IMR-90 (cell line): ENCODE data around the gene CEP41. TPM values are rescaled to one million over a fixed set of nuclear protein-coding genes. Genes with fewer than 3 reads are reported as not detected.

ENCODE experiments used
- ATAC-seq: fragments of 200-7000 bp; cut with Tn5 transposase; 2 replicates; pipeline ENCODE4 v1.9.1; 2020; ENCODE audit warnings: low read depth, mild to moderate bottlenecking, moderate library complexity
- BruUV-seq: library from RNA; stranded (reverse); fragments of 400-500 nt; replicated peaks from 2 replicates; lab custom pipeline; 2021; lab: Mats Ljungman, UMichigan
- CTCF ChIA-PET: fragments of 300-600 bp; formaldehyde crosslinking; extraction: SDS; loops from one replicate; lab custom pipeline; 2021; ENCODE audit warnings: antibody characterized with exemption; lab: Yijun Ruan, JAX
- POLR2A ChIA-PET: fragments of 300-600 bp; sonication (Branson Sonifier 250); formaldehyde crosslinking; loops from one replicate; lab custom pipeline; 2022; ENCODE audit warnings: antibody characterized with exemption; ENCODE audit not compliant: unreplicated experiment; lab: Charles Lee
- DNase-seq: peaks from one replicate; pipeline ENCODE4 v3.0.0; 2013
- H2AFZ ChIP-seq: replicated peaks from 2 replicates; pipeline ENCODE3; 2013; ENCODE audit warnings: low read length, mild to moderate bottlenecking; ENCODE audit not compliant: poor library complexity
- H2AK5ac ChIP-seq: 2 replicates; pipeline ENCODE4 v1.6.1; 2013; ENCODE audit warnings: low read depth, low read length, inconsistent platforms
- H2AK9ac ChIP-seq: replicated peaks from 2 replicates; pipeline ENCODE3; 2013; ENCODE audit warnings: mild to moderate bottlenecking, low read depth, low read length, moderate library complexity; ENCODE audit not compliant: poor library complexity
- H2BK120ac ChIP-seq: 2 replicates; pipeline ENCODE4 v1.6.1; 2013; ENCODE audit warnings: low read depth, low read length, inconsistent platforms
- H2BK15ac ChIP-seq: 3 replicates; pipeline ENCODE4 v1.6.1; 2013; ENCODE audit warnings: low read depth, low read length, inconsistent platforms
- H2BK20ac ChIP-seq: 2 replicates; pipeline ENCODE4 v1.6.1; 2013; ENCODE audit warnings: low read depth, mild to moderate bottlenecking, inconsistent platforms, low read length, moderate library complexity
- H2BK5ac ChIP-seq: 2 replicates; pipeline ENCODE4 v1.6.1; 2013; ENCODE audit warnings: mild to moderate bottlenecking, low read depth, low read length, inconsistent platforms; ENCODE audit not compliant: poor library complexity, severe bottlenecking
- H3K14ac ChIP-seq: replicated peaks from 2 replicates; pipeline ENCODE4 v1.6.1; 2013; ENCODE audit warnings: low read depth, low read length, inconsistent platforms
- H3K18ac ChIP-seq: 2 replicates; pipeline ENCODE4 v1.6.1; 2013; ENCODE audit warnings: low read depth, low read length, control low read depth
- H3K23ac ChIP-seq: 2 replicates; pipeline ENCODE4 v1.6.1; 2013; ENCODE audit warnings: low read depth, low read length, inconsistent platforms
- H3K27ac ChIP-seq: 2 replicates; pipeline ENCODE4 v1.5.1; 2013; ENCODE audit warnings: mild to moderate bottlenecking, control low read depth, low read length; ENCODE audit not compliant: insufficient read depth
- H3K27me3 ChIP-seq: 2 replicates; pipeline ENCODE4 v1.6.1; 2013; ENCODE audit warnings: low read length; ENCODE audit not compliant: control insufficient read depth, insufficient read depth
- H3K36me3 ChIP-seq: 2 replicates; pipeline ENCODE4 v1.6.1; 2013; ENCODE audit warnings: low read length, mixed read lengths; ENCODE audit not compliant: control insufficient read depth, insufficient read depth
- H3K4ac ChIP-seq: 2 replicates; pipeline ENCODE4 v1.6.1; 2013; ENCODE audit warnings: low read depth, low read length, inconsistent platforms
- H3K4me1 ChIP-seq: 2 replicates; pipeline ENCODE4 v1.6.1; 2013; ENCODE audit warnings: low read length, mixed read lengths; ENCODE audit not compliant: control insufficient read depth, insufficient read depth
- H3K4me2 ChIP-seq: 2 replicates; pipeline ENCODE4 v1.6.1; 2013; ENCODE audit warnings: low read depth, mild to moderate bottlenecking, control low read depth, low read length, moderate library complexity
- H3K4me3 ChIP-seq: 2 replicates; pipeline ENCODE4 v1.5.1; 2013; ENCODE audit warnings: low read depth, mild to moderate bottlenecking, control low read depth, low read length, moderate library complexity; ENCODE audit not compliant: insufficient read depth
- H3K56ac ChIP-seq: 2 replicates; pipeline ENCODE4 v1.6.1; 2013; ENCODE audit warnings: low read length, inconsistent platforms; ENCODE audit not compliant: insufficient read depth; ENCODE audit errors: extremely low read depth
- H3K79me1 ChIP-seq, 2 experiments: 2 replicates each; pipeline ENCODE4 v1.6.1; 2013; ENCODE audit warnings: low read length in 2 of 2, inconsistent platforms in 1 of 2, low read depth in 1 of 2
- H3K9ac ChIP-seq: 2 replicates; pipeline ENCODE4 v1.6.1; 2013; ENCODE audit warnings: low read depth, low read length, control low read depth
- H3K9me1 ChIP-seq: 2 replicates; pipeline ENCODE4 v1.6.1; 2013; ENCODE audit warnings: low read length, inconsistent platforms; ENCODE audit not compliant: insufficient read depth
- H3K9me3 ChIP-seq: 2 replicates; pipeline ENCODE4 v1.6.1; 2013; ENCODE audit warnings: low read length; ENCODE audit not compliant: control insufficient read depth, insufficient read depth
- H4K20me1 ChIP-seq: 2 replicates; pipeline ENCODE4 v1.6.1; 2013; ENCODE audit warnings: low read length, inconsistent platforms; ENCODE audit not compliant: insufficient read depth
- H4K5ac ChIP-seq: 2 replicates; pipeline ENCODE4 v1.6.1; 2013; ENCODE audit warnings: mild to moderate bottlenecking, low read depth, low read length, control low read depth
- H4K8ac ChIP-seq, 2 experiments: 2 replicates each; pipeline ENCODE4 v1.6.1; 2013; ENCODE audit warnings: low read depth in 2 of 2, low read length in 2 of 2, control low read depth in 1 of 2, inconsistent platforms in 1 of 2
- H4K91ac ChIP-seq: 2 replicates; pipeline ENCODE4 v1.6.1; 2013; ENCODE audit warnings: low read depth, low read length, inconsistent platforms; ENCODE audit not compliant: insufficient read depth
- BHLHE40 ChIP-seq: fragments of 150-350 bp; IDR thresholded peaks from 2 replicates; pipeline ENCODE4 v1.6.1; 2016; ENCODE audit warnings: mild to moderate bottlenecking, low read depth, low read length
- CTCF ChIP-seq: conservative IDR thresholded peaks from 2 replicates; pipeline ENCODE4 v1.5.1; 2012; ENCODE audit warnings: mild to moderate bottlenecking, low read depth, low read length, improper control_type of control experiment
- MAFK ChIP-seq: IDR thresholded peaks from 2 replicates; pipeline ENCODE4 v1.6.1; 2012; ENCODE audit warnings: low read depth, low read length, improper control_type of control experiment
- MAZ ChIP-seq: IDR thresholded peaks from 2 replicates; pipeline ENCODE4 v1.6.1; 2012; ENCODE audit warnings: low read depth, mild to moderate bottlenecking, low read length, improper control_type of control experiment, moderate library complexity, borderline replicate concordance
- MXI1 ChIP-seq: IDR thresholded peaks from 2 replicates; pipeline ENCODE4 v1.6.1; 2012; ENCODE audit warnings: low read depth, mild to moderate bottlenecking, low read length, moderate library complexity, borderline replicate concordance
- NFE2L2 ChIP-seq: fragments of 150-350 bp; IDR thresholded peaks from 2 replicates; pipeline ENCODE4 v1.6.1; 2016; ENCODE audit warnings: low read depth, mild to moderate bottlenecking, low read length
- POLR2A ChIP-seq: IDR thresholded peaks from 2 replicates; pipeline ENCODE4 v1.6.1; 2012; ENCODE audit warnings: mild to moderate bottlenecking, low read depth, low read length
- RCOR1 ChIP-seq: IDR thresholded peaks from 2 replicates; pipeline ENCODE4 v1.6.1; 2012; ENCODE audit warnings: mild to moderate bottlenecking, low read length, improper control_type of control experiment; ENCODE audit not compliant: insufficient replicate concordance
- SMC3 ChIP-seq: fragments of 150-350 bp; IDR thresholded peaks from 2 replicates; pipeline ENCODE4 v1.6.1; 2016; ENCODE audit warnings: low read depth, mild to moderate bottlenecking, antibody characterized with exemption, low read length, moderate library complexity
- USF2 ChIP-seq: fragments of 150-350 bp; IDR thresholded peaks from 2 replicates; pipeline ENCODE4 v1.6.1; 2017; ENCODE audit warnings: mild to moderate bottlenecking, antibody characterized with exemption, low read length, low read depth
- WGBS, 2 experiments: methylation state at CpG; one replicate each; pipeline versions ENCODE4 v1.1.5 to v1.1.7; 2013; ENCODE audit warnings: missing lambda C conversion rate in 2 of 2; ENCODE audit not compliant: insufficient read length in 1 of 2; ENCODE audit errors: extremely low coverage in 2 of 2; 5-methylcytosine and 5-hydroxymethylcytosine counted together
- dilution Hi-C: fragments of 300-500 bp; cut with HindIII; formaldehyde crosslinking; loops from one replicate; pipeline ENCODE4 v1.14.3; 2018; ENCODE audit warnings: low sequenced_read_pairs; ENCODE audit not compliant: unreplicated experiment
- in situ Hi-C: fragments of 300-500 bp; cut with MboI; formaldehyde crosslinking; loops from 3 replicates; pipeline ENCODE4 v1.14.3; 2019; ENCODE audit warnings: low sequenced_read_pairs, inconsistent platforms, mixed read lengths
- intact Hi-C: fragments of 100-400 bp; cut with micrococcal nuclease; formaldehyde crosslinking; loops from 2 replicates; pipeline ENCODE4 v1.10.0; 2022
- polyA plus RNA-seq, 3 experiments: library from polyadenylated mRNA; depleted of rRNA; stranded (reverse); fragments of >200 nt; gene quantifications; 2 replicates each; pipeline ENCODE4 v1.2.3, GENCODE V29; 2012; ENCODE audit warnings: low replicate concordance in 1 of 3
- total RNA-seq: library from RNA; depleted of rRNA; stranded (reverse); fragments of >200 nt; gene quantifications from 2 replicates; pipeline ENCODE4 v1.2.3, GENCODE V29; 2012

Gene CEP41
- total and polyA plus RNA-seq, 2 of the 4 experiments (the other 2 are of a cell fraction): 12.2 to 21.9 TPM

- no peak for TF ChIP-seq MAFK
Measured at GRCh38 chr7:130409067-130409711, 31.6 kb downstream of the CEP41 start (continued).

- no peak overlapping the region for H2BK20ac ChIP-seq
- no peak overlapping the region for H3K27ac ChIP-seq
- H4K20me1 ChIP-seq: no peaks in the 10 kb centered on the region
- DNase-seq: no peak
- no peak overlapping the region for H4K8ac ChIP-seq
- H3K56ac ChIP-seq: no peak overlapping the region
- in situ Hi-C loops: no loop called here
- WGBS, 2 experiments: no CpG with 5 or more reads among the region's 2 CpGs
- H2AK5ac ChIP-seq: no peak overlapping the region
- POLR2A ChIA-PET: no interaction called here
- H2BK15ac ChIP-seq: no peak overlapping the region
- no peaks in the 10 kb centered on the region; a peak in 1 of 4 replicates for H3K79me1 ChIP-seq
- no peak overlapping the region for H4K5ac ChIP-seq
- dilution Hi-C loops: no loop called here
- H3K18ac ChIP-seq: no peak overlapping the region
- no peak overlapping the region for H2AK9ac ChIP-seq
- no peak overlapping the region for H3K4me2 ChIP-seq
- H3K9me3 ChIP-seq: no peaks in the 10 kb centered on the region
- intact Hi-C loops: no loop called here
- no peak for ATAC-seq
- H2AFZ ChIP-seq: no peak overlapping the region
- no peak overlapping the region for H2BK120ac ChIP-seq
- no peak overlapping the region for H3K9ac ChIP-seq
- BruUV-seq: no TSS peak
- H3K9me1 ChIP-seq: peaks cover 17% of the 10 kb centered on the region
- peaks cover 6% of the 10 kb centered on the region for H3K36me3 ChIP-seq
- no peak overlapping the region for H3K4me3 ChIP-seq
- CTCF ChIA-PET: no interaction called here
- H3K23ac ChIP-seq: no peak overlapping the region
- TF ChIP-seq MXI1 (no peak), MAFK (no peak), MAZ (no peak), RCOR1 (no peak), POLR2A (no peak), USF2 (no peak), NFE2L2 (no peak), BHLHE40 (no peak), SMC3 (no peak), CTCF (no peak)
- H3K14ac ChIP-seq: no peak overlapping the region
- H3K4me1 ChIP-seq: peaks cover 8% of the 10 kb centered on the region
- H3K4ac ChIP-seq: no peak overlapping the region
- no peak overlapping the region for H2BK5ac ChIP-seq
- no peaks in the 10 kb centered on the region for H3K27me3 ChIP-seq
- no peak overlapping the region for H4K91ac ChIP-seq
Measured at GRCh38 chr7:130405003-130405402, 35.8 kb downstream of the CEP41 start.
